Body of pancreas (tissue), 4 donors: ENCODE measurements around the gene PRSS36.

Experiments
- CTCF ChIP-seq, 7 experiments: fragments of 450-650 bp in 4 of 7; fragments of 200-600 bp in 3 of 7; sonication (generic) in 3 of 7; IDR thresholded peaks; one replicate each; pipeline ENCODE4 v1.5.1; 2016 to 2019; ENCODE audit warnings: antibody characterized with exemption in 7 of 7
- POLR2A ChIP-seq, 3 donors: fragments of 450-650 bp; IDR thresholded peaks; one replicate each; pipeline ENCODE4 v1.6.1; 2016; ENCODE audit warnings: antibody characterized with exemption in 3 of 3, mild to moderate bottlenecking in 2 of 3

GRCh38 chr16:31108035-31108793 lies 41.7 kb downstream of the PRSS36 start, which contains the start of gene BCKDK:
- TF ChIP-seq CTCF (IDR thresholded peaks at IDR 0.05) (no peak), POLR2A (IDR thresholded peaks at IDR 0.05) (peak; percentile 50 to 72 (median 62))
